Smooth muscle cell (in vitro differentiated cells): ENCODE measurements around the gene PEX13. TPM values are rescaled to one million over a fixed set of nuclear protein-coding genes. Genes with fewer than 3 reads are reported as not detected.
"Not testable (repeated sequence)": the region's sequence is repeated elsewhere in the genome, so short reads cannot be mapped to it uniquely, and the experiment has no call there.

Experiments
- DNase-seq: peaks from one replicate; lab custom pipeline; 2025; ENCODE audit not compliant: unreplicated experiment; lab: John Stamatoyannopoulos, UW
- H2AFZ ChIP-seq: fragments of 200-600 bp; sonication (generic); 2 replicates; pipeline ENCODE4 v1.6.0; 2016; ENCODE audit warnings: antibody characterized with exemption, low read depth, mild to moderate bottlenecking
- H3F3A ChIP-seq: fragments of 200-600 bp; sonication (generic); 2 replicates; pipeline ENCODE4 v1.6.0; 2017; ENCODE audit warnings: antibody characterized with exemption, low read depth
- H3K27ac ChIP-seq: fragments of 200-600 bp; sonication (generic); 2 replicates; pipeline ENCODE4 v1.5.1; 2016; ENCODE audit warnings: low read depth, mild to moderate bottlenecking
- H3K27me3 ChIP-seq: fragments of 200-600 bp; sonication (generic); 2 replicates; pipeline ENCODE4 v1.6.1; 2016; ENCODE audit warnings: low read depth, mild to moderate bottlenecking
- H3K36me3 ChIP-seq: fragments of 200-600 bp; sonication (generic); 2 replicates; pipeline ENCODE4 v1.5.1; 2016; ENCODE audit warnings: low read depth
- H3K4me1 ChIP-seq: fragments of 200-600 bp; sonication (generic); 2 replicates; pipeline ENCODE4 v1.5.1; 2016; ENCODE audit warnings: low read depth
- H3K4me2 ChIP-seq: fragments of 200-600 bp; sonication (generic); 2 replicates; pipeline ENCODE4 v1.6.0; 2016; ENCODE audit warnings: mild to moderate bottlenecking
- H3K4me3 ChIP-seq: fragments of 200-600 bp; sonication (generic); 2 replicates; pipeline ENCODE4 v1.5.1; 2016; ENCODE audit warnings: mild to moderate bottlenecking
- H3K79me2 ChIP-seq: fragments of 200-600 bp; sonication (generic); 2 replicates; pipeline ENCODE4 v1.6.0; 2016; ENCODE audit warnings: low read depth, mild to moderate bottlenecking
- H3K9ac ChIP-seq: fragments of 200-600 bp; sonication (generic); 2 replicates; pipeline ENCODE4 v1.6.0; 2016; ENCODE audit warnings: low read depth
- H3K9me3 ChIP-seq: fragments of 200-600 bp; sonication (generic); replicated peaks from 2 replicates; pipeline ENCODE4 v1.5.1; 2016; ENCODE audit warnings: low read depth
- H4K20me1 ChIP-seq: fragments of 200-600 bp; sonication (generic); 2 replicates; pipeline ENCODE4 v1.6.0; 2016; ENCODE audit warnings: low read depth
- WGBS: methylation state at CpG from one replicate; pipeline ENCODE4 v1.1.7; 2016; ENCODE audit warnings: low lambda C conversion rate; 5-methylcytosine and 5-hydroxymethylcytosine counted together
- polyA plus RNA-seq: library from polyadenylated mRNA; unstranded; fragments of >200 nt; fragmentation: Nextera tagmentation; extraction: Ambion mirVana; gene quantifications from 2 replicates; pipeline ENCODE4 v1.2.1, GENCODE V29; 2016
- total RNA-seq: library from RNA; depleted of rRNA; stranded (reverse); fragments of >200 nt; gene quantifications from 2 replicates; pipeline ENCODE4 v1.2.3, GENCODE V29; 2014
- TF ChIP-seq, protein P1 (sequence below): fragments of 200-600 bp; sonication (generic); IDR thresholded peaks from 2 replicates; pipeline ENCODE4 v1.5.1; 2017; ENCODE audit warnings: borderline replicate concordance, mild to moderate bottlenecking, antibody characterized with exemption; ENCODE audit not compliant: insufficient read depth, poor library complexity, severe bottlenecking

PEX13 gene
- total and polyA plus RNA-seq, 2 experiments from 2014 or later, result 14.1 to 46.0 TPM

DNA sequence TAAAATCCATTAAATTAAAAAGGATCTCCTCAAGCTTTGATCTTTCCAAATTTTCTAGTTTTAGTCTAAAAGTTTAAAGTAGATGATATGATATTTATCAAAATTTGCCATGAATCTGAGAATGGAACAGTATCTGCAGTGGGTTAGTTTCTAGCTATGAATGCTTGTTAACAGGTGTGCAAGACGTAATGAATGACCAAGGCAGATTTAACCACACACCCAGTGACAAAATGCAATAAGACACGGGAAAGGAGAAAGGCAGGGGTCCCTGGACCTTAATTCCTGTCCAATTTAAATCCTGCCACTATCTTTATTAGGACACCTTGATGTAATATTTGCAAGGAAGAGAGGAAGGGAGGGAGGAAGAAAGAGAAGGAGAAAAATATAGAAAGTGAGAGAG, 30.5 kb upstream of the PEX13 start:
- Histone ChIP-seq H2AFZ (no peak overlapping the region), H3K27me3 (no peaks in the 10 kb centered on the region), H3F3A (no peaks in the 10 kb centered on the region), H3K79me2 (no peaks in the 10 kb centered on the region), H3K4me2 (no peak overlapping the region), H3K27ac (no peak overlapping the region), H3K36me3 (no peaks in the 10 kb centered on the region), H3K9ac (no peak overlapping the region), H3K4me1 (no peaks in the 10 kb centered on the region), H3K4me3 (no peak overlapping the region), H3K9me3 (no peaks in the 10 kb centered on the region), H4K20me1 (no peaks in the 10 kb centered on the region)
- 91% methylated on average over 2 of the region's 2 CpGs for WGBS
- DNase-seq, result no peak
- TF ChIP-seq, protein P1, sequence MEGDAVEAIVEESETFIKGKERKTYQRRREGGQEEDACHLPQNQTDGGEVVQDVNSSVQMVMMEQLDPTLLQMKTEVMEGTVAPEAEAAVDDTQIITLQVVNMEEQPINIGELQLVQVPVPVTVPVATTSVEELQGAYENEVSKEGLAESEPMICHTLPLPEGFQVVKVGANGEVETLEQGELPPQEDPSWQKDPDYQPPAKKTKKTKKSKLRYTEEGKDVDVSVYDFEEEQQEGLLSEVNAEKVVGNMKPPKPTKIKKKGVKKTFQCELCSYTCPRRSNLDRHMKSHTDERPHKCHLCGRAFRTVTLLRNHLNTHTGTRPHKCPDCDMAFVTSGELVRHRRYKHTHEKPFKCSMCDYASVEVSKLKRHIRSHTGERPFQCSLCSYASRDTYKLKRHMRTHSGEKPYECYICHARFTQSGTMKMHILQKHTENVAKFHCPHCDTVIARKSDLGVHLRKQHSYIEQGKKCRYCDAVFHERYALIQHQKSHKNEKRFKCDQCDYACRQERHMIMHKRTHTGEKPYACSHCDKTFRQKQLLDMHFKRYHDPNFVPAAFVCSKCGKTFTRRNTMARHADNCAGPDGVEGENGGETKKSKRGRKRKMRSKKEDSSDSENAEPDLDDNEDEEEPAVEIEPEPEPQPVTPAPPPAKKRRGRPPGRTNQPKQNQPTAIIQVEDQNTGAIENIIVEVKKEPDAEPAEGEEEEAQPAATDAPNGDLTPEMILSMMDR, result no peak

DNA sequence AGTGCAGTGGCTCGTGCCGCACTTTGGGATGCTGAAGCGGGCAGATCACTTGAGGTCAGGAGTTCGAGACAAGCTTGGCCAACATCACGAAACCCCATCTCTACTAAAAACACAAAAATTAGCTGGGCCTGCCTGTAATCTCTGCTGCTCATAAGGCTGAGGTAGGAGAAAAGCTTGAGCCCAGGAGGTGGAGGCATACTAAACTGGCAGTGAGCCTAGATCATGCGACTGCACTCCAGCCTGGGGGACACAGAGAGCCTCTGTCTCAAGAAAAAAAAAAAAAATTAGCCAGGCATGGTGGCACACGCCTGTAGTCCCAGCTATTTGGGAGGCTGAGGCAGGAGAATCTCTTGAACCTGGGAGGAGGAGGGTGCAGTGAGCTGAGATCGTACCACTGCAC, 29.9 kb upstream of the PEX13 start:
- not testable (repeated sequence) for H3K27me3 ChIP-seq, H3K79me2 ChIP-seq, H3K9me3 ChIP-seq, H3K36me3 ChIP-seq, H4K20me1 ChIP-seq, H3K4me2 ChIP-seq, H3K4me3 ChIP-seq, H3K4me1 ChIP-seq, H3F3A ChIP-seq, H2AFZ ChIP-seq, H3K27ac ChIP-seq, DNase-seq, H3K9ac ChIP-seq
- 95% methylated on average over 8 of the region's 8 CpGs for WGBS

DNA sequence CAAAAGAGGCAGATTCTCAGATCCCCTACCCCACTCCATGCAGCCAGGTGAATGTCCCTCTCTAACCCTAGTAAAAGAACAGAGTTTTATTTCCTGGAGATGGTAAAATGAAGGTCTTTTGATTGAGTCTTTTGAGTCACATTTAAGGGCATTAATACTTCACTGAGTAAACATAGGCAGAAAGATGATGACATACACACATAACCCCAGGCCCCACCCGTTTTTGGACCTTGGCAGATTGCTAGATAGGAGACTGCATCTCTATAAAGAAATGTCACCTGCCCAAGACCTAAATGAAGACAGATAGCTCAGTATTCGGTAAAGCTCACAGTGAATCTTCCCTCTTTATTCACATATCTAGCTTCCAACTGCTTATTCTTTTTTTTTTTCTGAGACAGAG, 28.3 kb upstream of the PEX13 start:
- H3K79me2 ChIP-seq, result no peaks in the 10 kb centered on the region
- H3K9me3 ChIP-seq, result no peaks in the 10 kb centered on the region
- no peak overlapping the region for H3K4me3 ChIP-seq
- no peaks in the 10 kb centered on the region for H3K36me3 ChIP-seq
- 79% methylated on average over 2 of the region's 2 CpGs for WGBS
- H3K27me3 ChIP-seq, result no peaks in the 10 kb centered on the region
- no peak overlapping the region for H3K4me2 ChIP-seq
- no peak overlapping the region for H2AFZ ChIP-seq
- no peaks in the 10 kb centered on the region for H4K20me1 ChIP-seq
- TF ChIP-seq, protein P1, result no peak
- H3F3A ChIP-seq, result no peaks in the 10 kb centered on the region
- H3K4me1 ChIP-seq, result no peaks in the 10 kb centered on the region
- H3K27ac ChIP-seq, result no peak overlapping the region
- no peak overlapping the region for H3K9ac ChIP-seq
- DNase-seq, result no peak

DNA sequence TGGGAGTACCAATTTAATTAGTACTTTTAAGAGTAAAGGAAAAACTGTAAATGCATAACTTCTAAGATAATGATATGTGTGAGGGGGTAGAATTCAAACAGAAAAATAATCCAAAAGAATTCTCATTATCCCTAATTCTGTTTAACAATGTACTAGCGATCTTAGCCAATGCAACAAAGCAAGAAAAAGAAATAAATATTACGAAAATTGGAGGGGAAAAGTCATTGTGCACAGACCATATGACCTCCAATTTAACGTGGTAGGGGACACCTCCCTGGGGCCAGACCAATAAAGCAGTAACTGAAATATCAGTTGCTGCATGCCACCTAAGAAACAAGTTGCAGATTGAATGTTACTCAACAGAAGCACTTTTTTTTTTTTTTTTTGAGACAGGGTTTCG, 25.9 kb upstream of the PEX13 start:
- Histone ChIP-seq H3K9ac (no peak overlapping the region), H3F3A (no peaks in the 10 kb centered on the region), H3K27me3 (no peaks in the 10 kb centered on the region), H3K4me2 (no peak overlapping the region), H3K4me3 (no peak overlapping the region), H3K36me3 (no peaks in the 10 kb centered on the region), H3K4me1 (no peaks in the 10 kb centered on the region), H2AFZ (no peak overlapping the region), H3K9me3 (no peaks in the 10 kb centered on the region), H3K79me2 (no peaks in the 10 kb centered on the region), H3K27ac (no peak overlapping the region), H4K20me1 (no peaks in the 10 kb centered on the region)
- TF ChIP-seq, protein P1, result no peak
- DNase-seq, result no peak
- 91% methylated on average over 4 of the region's 4 CpGs for WGBS
